ENCODE results near the gene TP53TG3B. TPM values are rescaled to one million over a fixed set of nuclear protein-coding genes. Genes with fewer than 3 reads are reported as not detected.
"Not testable (repeated sequence)": the region's sequence is repeated elsewhere in the genome, so short reads cannot be mapped to it uniquely, and the experiment has no call there.

The TP53TG3B gene, protein sequence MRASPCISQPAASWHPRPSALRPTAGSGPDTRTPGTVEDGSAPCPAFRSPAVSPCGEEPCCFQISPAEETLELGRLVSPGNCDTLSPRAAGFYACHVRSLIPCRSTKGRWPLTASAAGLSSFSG
- total RNA-seq (2014; rRNA removed; shearing (Covaris generic)) = not detected in 2 replicates

DNA sequence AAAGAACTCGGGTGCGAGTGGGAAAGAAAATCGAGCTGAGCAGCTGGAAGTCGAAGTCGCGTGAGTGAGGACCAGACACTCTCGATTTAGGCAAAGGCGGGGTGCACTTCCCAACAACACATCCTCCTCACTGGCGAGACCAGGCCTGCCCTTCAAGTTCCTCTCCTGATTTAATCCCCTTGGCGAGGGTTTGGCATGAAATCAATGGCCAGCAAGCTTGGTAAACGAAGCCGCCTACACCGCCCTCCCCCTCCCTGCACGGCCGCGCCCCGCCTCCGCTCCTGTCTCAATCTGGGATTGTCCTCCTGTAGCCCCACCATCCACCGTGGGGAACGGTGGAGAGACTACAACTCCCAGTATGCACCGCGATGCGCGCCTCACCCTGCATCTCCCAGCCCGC, at the start of gene TP53TG3B:
TSS of gene TP53TG3B (plus strand) at position 301 of the 400 bp plus-strand sequence. CDS start at position 369, 68 bp downstream.
- DNase-seq (ENCODE audit: low spot score) = not testable (repeated sequence)

DNA sequence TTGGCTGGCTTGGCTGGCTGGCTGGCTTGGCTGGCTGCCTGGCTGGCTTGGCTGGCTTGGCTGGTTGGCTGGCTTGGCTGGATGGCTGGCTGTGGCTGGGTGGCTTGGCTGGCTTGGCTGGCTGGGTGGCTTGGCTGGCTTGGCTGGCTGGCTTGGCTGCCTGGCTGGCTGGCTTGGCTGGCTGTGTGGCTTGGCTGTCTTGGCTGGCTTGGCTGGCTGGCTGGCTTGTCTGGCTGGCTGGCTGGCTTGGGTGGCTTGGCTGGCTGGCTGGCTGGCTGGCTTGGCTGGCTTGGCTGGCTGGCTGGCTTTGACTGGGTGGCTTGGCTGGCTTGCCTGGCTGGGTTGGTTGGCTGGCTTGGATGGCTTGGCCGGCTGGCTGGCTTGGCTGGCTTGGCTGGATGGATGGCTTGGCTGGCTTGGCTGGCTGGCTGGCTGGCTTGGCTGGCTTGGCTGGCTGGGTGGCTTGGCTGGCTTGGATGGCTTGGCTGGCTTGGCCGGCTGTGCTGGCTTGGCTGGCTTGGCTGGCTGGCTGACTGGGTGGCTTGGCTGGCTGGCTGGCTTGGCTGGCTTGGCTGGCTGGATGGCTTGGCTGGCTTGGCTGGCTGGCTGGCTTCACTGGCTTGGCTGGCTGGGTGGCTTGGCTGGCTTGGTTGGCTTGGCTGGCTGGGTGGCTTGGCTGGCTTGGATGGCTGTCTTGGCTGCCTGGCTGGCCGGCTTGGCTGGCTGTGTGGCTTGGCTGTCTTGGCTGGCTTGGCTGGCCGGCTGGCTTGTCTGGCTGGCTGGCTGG, 24.2 kb upstream of the TP53TG3B start:
- DNase-seq (ENCODE audit: low spot score) = not testable (repeated sequence)

DNA sequence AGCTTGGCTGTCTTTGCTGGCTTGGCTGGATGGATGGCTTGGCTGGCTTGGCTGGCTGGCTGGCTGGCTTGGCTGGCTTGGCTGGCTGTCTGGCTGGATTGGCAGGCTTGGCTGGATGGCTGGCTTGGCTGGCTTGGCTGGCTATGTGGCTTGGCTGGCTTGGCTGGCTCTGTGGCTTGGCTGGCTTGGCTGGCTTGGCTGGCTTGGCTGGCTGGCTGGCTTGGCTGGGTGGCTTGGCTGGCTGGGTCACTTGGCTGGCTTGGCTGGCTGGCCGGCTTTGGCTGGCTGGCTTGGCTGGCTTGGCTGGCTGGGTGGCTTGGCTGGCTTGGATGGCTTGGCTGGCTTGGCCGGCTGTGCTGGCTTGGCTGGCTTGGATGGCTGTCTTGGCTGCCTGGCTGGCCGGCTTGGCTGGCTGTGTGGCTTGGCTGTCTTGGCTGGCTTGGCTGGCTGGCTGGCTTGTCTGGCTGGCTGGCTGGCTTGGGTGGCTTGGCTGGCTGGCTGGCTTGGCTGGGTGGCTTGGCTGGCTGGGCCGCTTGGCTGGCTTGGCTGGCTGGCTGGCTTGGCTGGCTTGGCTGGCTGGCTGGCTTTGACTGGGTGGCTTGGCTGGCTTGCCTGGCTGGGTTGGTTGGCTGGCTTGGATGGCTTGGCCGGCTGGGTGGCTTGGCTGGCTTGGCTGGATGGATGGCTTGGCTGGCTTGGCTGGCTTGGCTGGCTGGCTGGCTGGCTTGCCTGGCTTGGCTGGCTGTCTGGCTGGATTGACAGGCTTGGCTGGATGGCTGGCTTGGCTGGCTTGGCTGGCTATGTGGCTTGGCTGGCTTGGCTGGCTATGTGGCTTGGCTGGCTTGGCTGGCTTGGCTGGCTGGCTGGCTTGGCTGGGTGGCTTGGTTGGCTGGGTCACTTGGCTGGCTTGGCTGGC, 22.8 kb upstream of the TP53TG3B start:
- not testable (repeated sequence) for DNase-seq (ENCODE audit: low spot score)

DNA sequence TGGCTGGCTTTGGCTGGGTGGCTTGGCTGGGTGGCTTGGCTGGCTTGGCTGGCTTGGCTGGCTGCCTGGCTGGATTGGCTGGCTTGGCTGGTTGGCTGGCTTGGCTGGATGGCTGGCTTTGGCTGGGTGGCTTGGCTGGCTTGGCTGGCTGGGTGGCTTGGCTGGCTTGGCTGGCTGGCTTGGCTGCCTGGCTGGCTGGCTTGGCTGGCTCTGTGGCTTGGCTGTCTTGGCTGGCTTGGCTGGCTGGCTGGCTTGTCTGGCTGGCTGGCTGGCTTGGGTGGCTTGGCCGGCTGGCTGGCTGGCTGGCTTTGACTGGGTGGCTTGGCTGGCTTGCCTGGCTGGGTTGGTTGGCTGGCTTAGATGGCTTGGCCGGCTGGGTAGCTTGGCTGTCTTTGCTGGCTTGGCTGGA, 22.1 kb upstream of the TP53TG3B start:
- not testable (repeated sequence) for DNase-seq (ENCODE audit: low spot score)

DNA sequence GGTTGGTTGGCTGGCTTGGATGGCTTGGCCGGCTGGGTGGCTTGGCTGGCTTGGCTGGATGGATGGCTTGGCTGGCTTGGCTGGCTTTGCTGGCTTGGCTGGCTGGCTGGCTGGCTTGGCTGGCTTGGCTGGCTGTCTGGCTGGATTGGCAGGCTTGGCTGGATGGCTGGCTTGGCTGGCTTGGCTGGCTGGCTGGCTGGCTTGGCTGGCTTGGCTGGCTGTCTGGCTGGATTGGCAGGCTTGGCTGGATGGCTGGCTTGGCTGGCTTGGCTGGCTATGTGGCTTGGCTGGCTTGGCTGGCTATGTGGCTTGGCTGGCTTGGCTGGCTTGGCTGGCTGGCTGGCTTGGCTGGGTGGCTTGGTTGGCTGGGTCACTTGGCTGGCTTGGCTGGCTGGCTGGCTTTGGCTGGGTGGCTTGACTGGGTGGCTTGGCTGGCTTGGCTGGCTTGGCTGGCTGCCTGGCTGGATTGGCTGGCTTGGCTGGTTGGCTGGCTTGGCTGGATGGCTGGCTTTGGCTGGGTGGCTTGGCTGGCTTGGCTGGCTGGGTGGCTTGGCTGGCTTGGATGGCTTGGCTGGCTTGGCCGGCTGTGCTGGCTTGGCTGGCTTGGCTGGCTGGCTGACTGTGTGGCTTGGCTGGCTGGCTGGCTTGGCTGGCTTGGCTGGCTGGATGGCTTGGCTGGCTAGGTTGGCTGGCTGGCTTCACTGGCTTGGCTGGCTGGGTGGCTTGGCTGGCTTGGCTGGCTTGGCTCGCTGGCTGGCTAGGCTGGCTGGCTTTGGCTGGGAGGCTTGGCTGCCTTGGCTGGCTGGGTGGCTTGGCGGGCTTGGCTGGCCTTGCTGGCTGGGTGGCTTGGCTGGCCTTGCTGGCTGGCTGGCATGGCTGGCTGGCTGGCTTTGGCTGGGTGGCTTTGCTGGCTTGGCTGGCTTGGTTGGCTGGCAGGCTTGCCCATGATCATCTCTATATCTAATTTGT, 21.3 kb upstream of the TP53TG3B start:
- not testable (repeated sequence) for DNase-seq (ENCODE audit: low spot score)

Other genes starting within 250 kb of the TP53TG3B start
- not detected in 2 replicates for gene TP53TG3C, start 166.6 kb upstream of the TP53TG3B start, total RNA-seq (2014; rRNA removed; shearing (Covaris generic))
- gene TP53TG3E, start 56.5 kb upstream of the TP53TG3B start, total RNA-seq (2014; rRNA removed; shearing (Covaris generic)) = not detected in 2 replicates
- gene TP53TG3F, start 98.8 kb downstream of the TP53TG3B start, total RNA-seq (2014; rRNA removed; shearing (Covaris generic)) = not detected in 2 replicates

All from A172 (cell line).